NCI-H1694 treated with DMSO at 0.1 percent for 48 hours (cell line): ENCODE data around the gene CCL18.
"Not testable (repeated sequence)": the region's sequence is repeated elsewhere in the genome, so short reads cannot be mapped to it uniquely, and the experiment has no call there.

Experiments
- DNase-seq: peaks from one replicate; lab custom pipeline; 2025; lab: John Stamatoyannopoulos, UW

Gene CCL18

DNA sequence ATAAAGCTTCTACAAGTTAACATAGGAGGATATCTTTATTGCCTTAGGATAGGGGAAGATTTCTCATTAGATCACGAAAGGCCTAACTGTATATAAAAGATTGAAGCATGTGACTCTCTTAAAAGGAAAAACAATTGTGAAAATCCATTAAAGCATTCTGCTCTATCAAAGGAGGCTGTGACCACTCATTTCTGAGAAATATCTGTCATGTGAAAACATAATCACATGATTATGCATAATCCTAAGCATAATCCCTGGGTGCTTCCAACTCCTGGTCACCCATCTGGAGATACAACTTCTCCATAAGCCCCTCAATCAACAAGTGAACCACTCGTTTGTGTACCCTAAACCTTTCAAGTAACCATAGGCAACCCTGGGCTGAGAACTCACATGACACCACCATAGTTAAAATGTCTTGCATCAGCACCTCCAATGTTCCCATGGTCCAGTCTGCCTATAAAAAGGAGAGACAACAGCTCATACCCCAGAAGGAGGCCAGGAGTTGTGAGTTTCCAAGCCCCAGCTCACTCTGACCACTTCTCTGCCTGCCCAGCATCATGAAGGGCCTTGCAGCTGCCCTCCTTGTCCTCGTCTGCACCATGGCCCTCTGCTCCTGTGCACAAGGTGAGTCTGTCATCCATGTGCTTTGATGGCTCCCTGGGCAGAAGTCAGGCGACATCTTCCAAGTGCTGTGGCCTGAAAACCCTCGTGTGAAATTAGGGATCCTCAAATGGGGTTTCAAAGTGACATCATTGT lies at the start of gene CCL18:
Gene CCL18, plus strand, starts transcription at position 487 of the 756 bp plus-strand sequence. Its CDS starts 71 bp downstream, at position 558.
- no peak for DNase-seq

GRCh38 chr17:36014946-36015345 lies 49.1 kb upstream of the CCL18 start:
- no peak for DNase-seq

DNA sequence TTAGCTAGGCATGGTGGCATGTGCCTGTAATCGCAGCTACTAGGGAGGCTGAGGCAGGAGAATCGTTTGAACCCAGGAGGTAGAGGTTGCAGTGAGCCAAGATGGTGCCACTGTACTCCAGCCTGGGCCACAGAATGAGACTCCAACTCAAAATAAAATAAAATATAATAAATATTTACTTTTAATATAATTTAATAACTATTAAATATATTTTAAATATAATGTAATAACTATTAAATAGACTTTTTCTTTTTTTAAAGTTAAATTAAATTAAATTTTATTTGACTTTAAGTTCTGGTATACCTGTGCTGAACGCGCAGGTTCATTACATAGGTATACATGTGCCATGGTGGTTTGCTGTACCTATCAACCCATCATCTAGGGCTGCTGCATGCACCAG lies 48.2 kb upstream of the CCL18 start:
- DNase-seq = not testable (repeated sequence)

DNA sequence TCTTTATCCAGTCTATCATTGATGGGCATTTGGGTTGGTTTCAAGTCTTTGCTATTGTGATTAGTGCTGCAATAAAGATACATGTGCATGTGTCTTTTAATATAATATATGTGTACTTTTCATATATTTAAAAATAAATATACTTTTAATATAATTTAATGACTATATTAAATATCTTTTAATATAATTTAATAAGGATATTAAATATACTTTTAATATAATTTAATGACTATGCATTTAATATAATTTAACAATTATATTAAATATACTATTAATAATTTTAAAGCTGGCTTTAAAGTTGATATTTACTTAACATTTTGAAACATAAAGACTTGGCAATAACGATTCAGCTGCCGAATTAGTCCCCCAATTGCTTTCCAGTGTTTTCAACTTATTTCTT lies 47.5 kb upstream of the CCL18 start:
- DNase-seq = no peak

DNA sequence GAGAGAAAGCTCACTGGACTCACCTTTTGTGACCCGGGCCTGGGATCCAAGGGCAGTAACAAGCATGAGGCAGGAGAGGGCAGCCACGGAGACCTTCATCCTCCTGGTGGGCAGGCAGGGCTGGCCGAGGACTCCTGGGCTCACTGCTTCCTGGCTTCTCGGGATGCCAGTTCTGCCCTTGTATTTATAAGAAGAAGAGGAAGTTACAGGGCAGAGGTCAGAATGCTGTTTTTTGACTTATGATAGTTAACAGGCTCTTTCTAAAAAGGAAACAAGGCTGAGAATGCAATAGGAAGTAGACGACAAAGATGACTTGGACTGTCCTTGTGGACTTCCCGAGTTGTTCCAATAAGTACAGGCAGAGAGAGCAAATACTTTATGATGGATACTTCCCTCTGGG lies 46.3 kb upstream of the CCL18 start, which contains the start of gene CCL23:
Gene CCL23, minus strand, starts transcription at position 174 of the 400 bp plus-strand sequence. Its CDS starts 75 bp downstream, at position 99.
- no peak for DNase-seq

GRCh38 chr17:36019423-36019822 lies 44.6 kb upstream of the CCL18 start:
- no peak for DNase-seq

DNA sequence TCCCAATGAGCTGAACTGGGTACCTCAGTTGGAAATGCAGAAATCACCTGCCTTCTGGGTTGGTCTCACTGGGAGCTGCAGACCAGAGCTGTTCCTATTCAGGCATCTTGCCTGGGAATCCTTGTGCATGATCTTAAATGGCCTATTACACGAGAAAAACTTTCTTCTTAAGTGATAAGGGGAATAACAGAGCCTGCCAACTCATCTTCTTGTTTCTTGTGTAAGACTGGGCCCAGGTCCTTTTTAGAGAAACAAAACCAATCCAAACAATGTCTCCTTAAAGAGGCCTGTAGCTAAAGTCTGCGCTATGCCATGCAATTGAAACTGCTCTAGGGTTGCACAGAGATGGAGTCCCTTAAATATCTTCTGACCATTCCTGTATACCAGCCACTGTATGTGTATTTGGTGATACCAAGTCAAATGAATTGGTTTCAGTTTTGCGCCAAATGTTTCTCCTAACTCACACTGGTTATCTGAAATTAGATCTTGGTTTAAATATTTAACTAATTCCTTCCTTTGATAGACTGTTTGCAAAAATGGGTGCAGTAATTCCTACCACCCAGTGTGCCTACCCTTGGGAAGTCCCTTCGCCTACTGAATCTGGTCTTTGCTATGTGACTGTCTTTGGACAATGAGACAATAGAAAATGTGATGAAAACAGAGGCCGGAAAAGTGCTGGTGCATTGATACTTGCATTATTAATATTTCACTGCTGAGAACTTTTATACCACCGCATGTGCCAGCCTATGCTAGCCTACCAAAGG lies 39.8 kb upstream of the CCL18 start:
- no peak for DNase-seq

- DNase-seq = no peak
Measured at GRCh38 chr17:36027761-36028160, 36.3 kb upstream of the CCL18 start.

- DNase-seq = no peak
Measured at GRCh38 chr17:36030956-36031355, 33.1 kb upstream of the CCL18 start.

DNA sequence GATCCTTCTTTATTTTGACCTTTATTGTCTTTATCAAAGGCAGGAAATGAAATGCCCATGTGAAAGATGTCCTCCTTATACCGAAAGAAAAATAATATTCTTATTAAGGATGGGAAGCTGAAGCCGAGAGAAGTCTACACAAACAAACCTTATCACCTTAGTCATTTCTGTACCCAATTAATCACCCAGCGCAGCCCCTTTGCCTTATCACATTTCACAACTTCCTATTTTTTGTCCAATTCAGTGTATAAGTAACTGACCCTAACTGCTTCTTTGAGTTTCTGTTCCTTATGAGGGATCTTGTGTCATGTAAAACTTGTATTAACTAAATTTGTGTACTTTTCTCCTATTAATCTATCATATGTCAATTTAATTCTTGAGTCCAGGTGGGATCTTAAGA lies 29.9 kb upstream of the CCL18 start:
- DNase-seq = no peak

DNA sequence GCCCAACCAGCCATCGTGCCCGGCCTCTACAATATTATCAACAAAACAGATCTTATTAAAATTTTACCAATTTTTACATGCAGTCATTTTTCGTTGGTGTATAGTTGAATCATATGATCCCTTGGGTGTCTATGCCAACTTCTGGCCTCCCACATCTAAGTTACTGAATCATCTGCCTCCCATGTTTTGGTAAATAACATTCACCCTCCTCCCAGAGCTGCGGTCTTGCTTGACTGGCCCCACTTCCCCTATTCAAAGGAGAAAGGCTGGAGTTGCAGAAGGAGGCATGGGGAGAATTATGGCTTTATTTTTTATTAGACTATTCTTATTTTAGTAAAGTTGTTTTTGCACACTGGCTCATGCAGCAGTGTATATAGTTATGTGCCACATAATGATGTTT lies 27.8 kb upstream of the CCL18 start:
- no peak for DNase-seq

- no peak for DNase-seq
Measured at GRCh38 chr17:36048066-36048465, 16.0 kb upstream of the CCL18 start.

- no peak for DNase-seq
Measured at GRCh38 chr17:36049643-36050042, 14.4 kb upstream of the CCL18 start.

DNA sequence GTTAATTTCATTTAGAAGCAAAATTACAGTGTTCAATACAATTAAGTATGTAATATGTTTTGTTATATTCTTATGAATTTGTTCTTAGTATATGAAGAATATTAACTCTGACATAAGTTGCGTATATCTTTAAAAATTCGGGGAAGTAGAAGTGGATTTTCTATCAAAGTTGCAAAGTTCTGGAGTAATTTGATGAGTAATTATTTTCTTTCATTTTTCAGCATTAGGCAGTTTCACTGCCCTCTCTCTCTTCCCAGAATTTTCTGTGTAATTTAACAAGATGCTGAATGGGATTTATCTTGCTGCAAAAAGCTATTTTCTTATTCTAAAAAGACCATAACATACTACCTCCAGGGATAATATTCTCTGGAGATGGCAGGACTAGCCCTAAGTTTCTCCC lies 8.9 kb upstream of the CCL18 start:
- no peak for DNase-seq

- no peak for DNase-seq
Measured at GRCh38 chr17:36055921-36056520, 8.1 kb upstream of the CCL18 start.

DNA sequence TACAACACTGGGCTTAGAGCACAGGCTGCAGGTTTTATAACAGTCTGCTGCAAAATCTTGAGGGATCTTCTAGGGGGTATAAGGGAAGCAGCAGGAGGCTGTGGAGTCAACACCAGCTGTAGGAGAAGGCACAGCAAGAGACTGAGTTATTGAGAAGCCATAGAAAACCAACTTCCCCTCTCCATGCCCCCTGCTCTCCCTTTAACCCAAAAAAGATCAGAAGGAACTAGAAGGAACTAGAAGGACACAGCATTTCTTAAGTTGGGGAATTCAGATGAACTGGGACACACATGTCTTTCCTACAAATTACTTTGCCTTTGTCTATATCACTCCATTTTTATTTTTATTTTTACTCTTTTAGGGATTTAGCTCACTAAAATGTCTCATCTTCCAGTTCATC lies 6.2 kb upstream of the CCL18 start:
- no peak for DNase-seq

DNA sequence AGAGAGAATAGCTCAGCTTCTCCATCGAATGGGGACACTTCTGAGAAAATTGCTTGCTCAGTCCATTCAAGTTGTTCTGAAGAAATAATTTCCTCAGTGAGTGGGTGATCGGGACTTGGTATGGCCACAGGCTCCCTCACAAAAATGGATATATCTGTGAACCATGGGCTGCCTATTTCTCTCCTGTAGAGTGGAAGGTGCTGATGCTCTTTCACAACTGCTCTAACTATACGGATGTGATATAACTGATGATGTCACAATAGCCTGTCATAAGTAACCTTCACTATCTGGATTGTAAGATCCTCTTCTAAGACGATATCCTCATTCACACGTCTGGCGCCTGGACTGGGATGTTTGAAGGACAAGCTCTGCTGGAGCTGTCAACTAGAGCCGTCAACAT lies 4.7 kb upstream of the CCL18 start:
- DNase-seq = no peak

DNA sequence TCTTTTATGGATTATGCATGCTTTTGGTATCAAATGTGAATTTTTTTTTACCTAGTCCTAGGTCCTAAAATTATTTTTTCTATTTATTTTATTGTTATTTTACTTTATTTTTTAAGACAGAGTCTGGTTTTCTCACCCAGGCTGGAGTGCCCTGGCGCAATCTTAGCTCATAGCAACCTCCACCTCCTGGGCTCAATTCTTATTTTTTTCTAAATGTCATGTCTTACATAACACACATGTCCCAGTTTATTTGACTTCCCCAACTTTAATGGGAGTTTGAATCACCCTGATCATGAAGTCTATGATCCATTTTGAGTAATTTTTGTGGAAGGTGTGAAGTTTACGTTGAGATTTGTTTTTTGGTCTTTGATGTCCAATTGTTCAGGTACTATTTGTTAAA lies 3.3 kb upstream of the CCL18 start:
- DNase-seq = no peak

- no peak for DNase-seq
Measured at GRCh38 chr17:36066365-36066985, 2.4 kb downstream of the CCL18 start.

DNA sequence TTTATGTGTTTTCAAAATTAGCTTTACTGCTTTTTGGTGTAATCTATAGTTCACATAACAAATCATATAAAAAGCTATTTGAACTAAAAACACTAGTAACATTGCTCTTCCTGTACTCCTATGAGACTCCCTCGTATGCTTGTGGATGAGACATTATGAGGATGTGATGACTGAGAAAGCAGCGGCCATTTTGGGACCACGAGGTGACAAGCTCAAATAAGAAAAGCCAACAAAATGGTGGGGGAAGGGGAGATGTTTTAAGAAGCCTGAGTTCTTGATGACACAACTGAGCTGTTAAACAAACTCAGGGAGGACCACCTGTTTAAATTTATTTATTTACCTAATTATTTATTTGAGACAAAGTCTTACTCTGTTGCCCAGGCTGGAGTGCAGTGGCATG lies 4.5 kb downstream of the CCL18 start:
- no peak for DNase-seq

- DNase-seq = no peak
Measured at GRCh38 chr17:36069136-36069535, 5.1 kb downstream of the CCL18 start.

GRCh38 chr17:36070427-36070826 lies 6.4 kb downstream of the CCL18 start:
- no peak for DNase-seq

GRCh38 chr17:36071751-36072150 lies 7.7 kb downstream of the CCL18 start:
- no peak for DNase-seq
